HG03095 (cell line): ENCODE results near the gene STXBP1.
"Not testable (repeated sequence)": the region's sequence is repeated elsewhere in the genome, so short reads cannot be mapped to it uniquely, and the experiment has no call there.

Experiments
- ATAC-seq: cut with Tn5 transposase; IDR thresholded peaks from one replicate; pipeline ENCODE4 v1.9.1; 2021; ENCODE audit warnings: moderate library complexity; ENCODE audit not compliant: unreplicated experiment

Gene STXBP1

GRCh38 chr9:127613583-127613954 is 1.5 kb downstream of the STXBP1 start:
- ATAC-seq: no peak

GRCh38 chr9:127614961-127615360 is 2.9 kb downstream of the STXBP1 start:
- no peak for ATAC-seq

- not testable (repeated sequence) for ATAC-seq
Observed at GRCh38 chr9:127621339-127621970, 9.4 kb downstream of the STXBP1 start.

- no peak for ATAC-seq
Observed at GRCh38 chr9:127626752-127627493, 14.8 kb downstream of the STXBP1 start.

- no peak for ATAC-seq
Observed at GRCh38 chr9:127627494-127627855, 15.4 kb downstream of the STXBP1 start.

GRCh38 chr9:127628758-127629467 is 16.8 kb downstream of the STXBP1 start:
- ATAC-seq: no peak

GRCh38 chr9:127629468-127630081 is 17.5 kb downstream of the STXBP1 start:
- no peak for ATAC-seq

GRCh38 chr9:127633216-127633862 is 21.3 kb downstream of the STXBP1 start:
- no peak for ATAC-seq

GRCh38 chr9:127634021-127634420 is 21.9 kb downstream of the STXBP1 start:
- no peak for ATAC-seq

- no peak for ATAC-seq
Observed at GRCh38 chr9:127634698-127635097, 22.6 kb downstream of the STXBP1 start.

- no peak for ATAC-seq
Observed at GRCh38 chr9:127635201-127635735, 23.2 kb downstream of the STXBP1 start.

- no peak for ATAC-seq
Observed at GRCh38 chr9:127637322-127637847, 25.3 kb downstream of the STXBP1 start.

GRCh38 chr9:127640908-127641545 is 28.9 kb downstream of the STXBP1 start:
- no peak for ATAC-seq

- ATAC-seq: no peak
Observed at GRCh38 chr9:127642082-127642740, 30.1 kb downstream of the STXBP1 start.

GRCh38 chr9:127644146-127644827 is 32.2 kb downstream of the STXBP1 start:
- no peak for ATAC-seq

- no peak for ATAC-seq
Observed at GRCh38 chr9:127644943-127645342, 32.9 kb downstream of the STXBP1 start.

GRCh38 chr9:127647451-127647850 is 35.4 kb downstream of the STXBP1 start:
- ATAC-seq: no peak

- ATAC-seq: no peak
Observed at GRCh38 chr9:127650518-127650917, 38.4 kb downstream of the STXBP1 start.
